NCI-H1436 (cell line): Measurements from ENCODE around the gene POC1B.

ENCODE experiments used
- DNase-seq: peaks from one replicate; lab custom pipeline; 2025; lab: John Stamatoyannopoulos, UW

Gene POC1B

DNA sequence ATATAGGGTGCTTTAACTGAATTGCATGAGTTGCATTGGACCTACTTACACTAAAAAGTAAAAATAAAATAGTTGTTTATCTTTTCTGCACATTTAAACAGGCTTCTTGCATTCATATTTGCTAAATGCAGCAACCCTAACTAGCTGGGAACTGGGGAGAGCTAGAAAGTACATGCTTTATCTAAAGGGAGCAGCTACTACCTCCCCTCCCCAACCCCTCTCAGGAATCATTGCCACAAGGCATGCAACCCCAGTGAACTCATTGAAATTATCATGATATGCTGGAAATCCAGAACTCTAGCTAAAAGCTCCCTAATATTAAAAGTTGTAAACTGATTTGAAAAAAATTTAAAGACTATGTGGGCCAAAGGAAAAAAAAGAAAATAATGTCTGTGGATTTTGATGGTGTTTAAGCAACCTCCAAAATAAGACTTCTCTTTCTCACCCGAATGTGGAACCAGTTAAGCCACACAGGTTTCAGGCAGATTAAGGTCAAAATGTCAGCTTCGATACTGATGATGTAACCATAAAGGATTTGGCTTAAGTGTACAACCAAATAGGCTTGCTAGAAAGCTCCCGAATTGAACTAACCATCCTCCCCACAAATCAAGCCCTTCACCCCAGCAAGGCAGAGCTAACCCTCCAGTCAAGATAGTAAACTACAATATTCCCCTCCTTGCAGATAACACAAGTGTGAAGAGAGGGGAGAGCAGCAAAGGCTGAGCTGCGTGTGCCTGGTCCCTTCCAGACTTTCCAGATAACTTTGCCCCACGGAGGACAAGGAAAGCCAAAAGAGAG, 13.8 kb upstream of the POC1B start:
- DNase-seq, result no peak

DNA sequence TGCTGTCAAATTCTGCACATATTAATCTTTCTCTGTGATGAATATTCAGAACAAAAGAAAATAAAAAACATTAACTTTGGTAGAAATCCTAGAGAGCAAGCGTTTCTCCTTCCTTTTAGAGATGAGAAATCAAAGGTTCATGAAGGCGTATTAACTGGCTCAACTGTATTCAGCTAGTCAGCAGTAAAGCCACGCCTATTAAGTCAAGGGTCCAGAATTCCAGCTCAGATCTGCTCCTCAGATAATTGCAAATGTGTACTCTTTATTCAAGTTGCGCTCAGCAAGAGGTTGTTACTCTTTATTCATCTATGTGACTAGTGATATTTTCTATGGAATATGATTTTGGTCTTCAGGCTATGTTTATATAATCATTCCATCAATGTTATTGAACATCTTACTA, 13.1 kb upstream of the POC1B start:
- no peak for DNase-seq

DNA sequence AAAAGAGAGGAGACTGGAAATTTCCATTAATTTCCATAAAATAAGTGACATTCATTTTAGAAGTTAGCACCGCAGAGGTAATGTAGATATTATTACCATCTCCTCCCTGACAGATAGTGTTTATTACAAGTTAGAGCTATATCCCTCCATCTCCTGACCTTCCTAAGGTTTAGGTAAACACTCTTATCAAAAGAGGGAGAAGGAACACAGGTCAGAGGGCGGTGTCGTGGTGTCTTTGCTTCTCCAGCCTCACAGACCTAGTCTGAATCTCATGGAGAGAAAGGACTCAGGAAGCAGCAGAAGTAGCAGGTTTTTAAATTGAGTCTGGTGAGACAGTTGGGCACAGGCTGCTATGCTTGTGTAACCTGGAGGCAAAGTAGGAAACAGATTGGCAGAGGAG, 11.5 kb upstream of the POC1B start:
- no peak for DNase-seq

DNA sequence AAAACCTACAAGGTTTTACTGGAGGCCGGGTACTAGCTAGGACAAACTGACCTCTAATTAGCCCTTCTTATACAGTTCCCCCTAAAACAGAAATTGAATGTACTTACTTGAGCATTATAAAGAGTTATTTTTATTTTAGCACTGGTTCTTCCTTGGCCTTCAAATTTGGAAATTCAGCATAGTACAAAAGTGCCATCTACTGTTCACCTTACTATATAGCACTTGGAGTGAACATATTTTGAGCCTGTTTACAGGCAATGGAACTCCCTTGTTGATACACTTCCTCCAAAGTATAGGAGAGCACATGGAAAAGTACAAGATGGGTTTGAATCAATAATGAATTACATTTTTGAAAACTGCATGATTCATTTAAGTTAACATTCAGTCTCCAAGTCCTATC, 3.9 kb upstream of the POC1B start:
- peak; percentile 17 for DNase-seq

DNA sequence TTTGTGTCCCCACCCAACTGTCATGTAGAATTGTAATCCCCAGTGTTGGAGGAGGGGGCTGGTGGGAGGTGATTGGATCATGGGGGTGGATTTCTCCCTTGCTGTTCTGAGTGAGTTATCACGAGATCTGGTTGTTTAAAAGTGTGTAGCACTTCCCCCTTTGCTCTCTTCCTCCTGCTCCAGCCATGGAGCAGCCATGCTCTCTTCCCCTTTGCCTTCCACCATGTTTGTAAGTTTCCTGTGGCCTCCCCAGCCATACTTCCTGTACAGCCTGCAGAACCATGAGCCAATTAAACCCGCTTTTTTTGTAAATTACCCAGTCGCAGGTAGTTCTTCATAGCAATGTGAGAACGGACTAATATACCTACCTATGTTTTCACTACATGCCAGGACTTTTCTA, 2.6 kb upstream of the POC1B start:
- DNase-seq, result no peak

DNA sequence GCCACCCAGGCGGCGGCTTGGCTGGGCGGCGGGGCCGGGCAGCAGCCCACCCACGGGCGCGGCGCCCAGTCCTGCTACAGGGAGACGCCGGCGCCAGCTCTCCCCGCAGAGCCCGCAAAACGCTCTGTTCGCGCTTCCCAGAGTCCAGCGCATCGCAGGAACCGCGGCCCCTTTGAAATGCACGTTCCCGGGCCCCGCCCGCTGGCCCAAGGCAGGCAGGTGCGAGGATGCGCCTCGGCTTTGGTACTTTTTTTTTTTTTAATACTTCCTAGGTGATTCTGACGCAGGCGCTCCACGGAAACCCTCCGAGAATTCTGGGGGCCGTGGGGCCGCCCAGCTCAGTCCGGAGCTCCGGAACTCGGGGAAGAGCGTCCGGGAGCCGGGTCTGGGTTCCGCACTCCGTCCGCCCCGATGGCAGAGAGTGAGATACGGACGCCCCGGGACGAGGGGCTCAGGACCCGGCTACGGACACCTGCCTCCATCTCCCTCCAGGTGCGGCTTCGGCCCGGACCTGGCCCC, 483 bp downstream of the POC1B start:
- DNase-seq, result peak; percentile 16

DNA sequence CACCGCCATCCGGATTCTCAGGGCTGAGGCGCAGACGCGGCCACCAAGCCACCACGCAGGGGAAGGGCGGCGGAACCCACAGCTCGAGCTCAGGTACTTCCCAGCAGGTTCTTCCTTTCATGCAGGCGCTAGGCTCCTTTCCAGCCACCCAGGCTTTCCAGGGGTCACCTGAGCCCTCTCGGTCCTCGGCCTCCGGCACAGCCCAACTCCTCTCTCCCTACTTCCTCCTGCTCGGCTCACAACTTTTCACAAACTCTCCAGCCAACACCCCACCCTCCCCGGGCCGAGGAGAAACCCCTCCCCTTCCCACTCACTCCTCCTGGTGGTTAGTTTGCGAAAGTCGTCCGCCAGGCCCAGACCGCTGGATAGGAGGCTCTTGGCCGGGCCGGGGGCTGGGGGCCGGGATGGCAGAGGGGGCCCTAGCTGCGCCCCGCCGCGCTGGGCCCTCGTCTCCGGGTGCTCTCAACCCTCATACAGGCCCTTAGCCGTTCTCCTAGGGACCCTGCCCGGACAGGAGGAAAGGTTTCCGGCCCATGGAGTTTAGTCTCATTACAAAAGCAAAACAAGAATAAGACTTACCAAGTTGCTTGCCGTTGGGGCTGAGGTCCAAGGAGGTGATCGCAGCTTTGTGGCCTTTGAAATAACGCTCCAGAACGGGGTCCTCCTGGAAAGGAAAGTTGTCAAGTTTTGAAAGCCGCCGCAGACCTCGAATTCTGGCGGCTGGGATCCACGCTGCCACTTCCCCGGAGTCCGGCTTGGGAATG, 1.1 kb downstream of the POC1B start, which contains the start of gene GALNT4:
TSS of gene GALNT4 (minus strand) at position 256 of the 764 bp plus-strand sequence. CDS start at position 9, 247 bp downstream.
- peak; percentile 39 for DNase-seq

DNA sequence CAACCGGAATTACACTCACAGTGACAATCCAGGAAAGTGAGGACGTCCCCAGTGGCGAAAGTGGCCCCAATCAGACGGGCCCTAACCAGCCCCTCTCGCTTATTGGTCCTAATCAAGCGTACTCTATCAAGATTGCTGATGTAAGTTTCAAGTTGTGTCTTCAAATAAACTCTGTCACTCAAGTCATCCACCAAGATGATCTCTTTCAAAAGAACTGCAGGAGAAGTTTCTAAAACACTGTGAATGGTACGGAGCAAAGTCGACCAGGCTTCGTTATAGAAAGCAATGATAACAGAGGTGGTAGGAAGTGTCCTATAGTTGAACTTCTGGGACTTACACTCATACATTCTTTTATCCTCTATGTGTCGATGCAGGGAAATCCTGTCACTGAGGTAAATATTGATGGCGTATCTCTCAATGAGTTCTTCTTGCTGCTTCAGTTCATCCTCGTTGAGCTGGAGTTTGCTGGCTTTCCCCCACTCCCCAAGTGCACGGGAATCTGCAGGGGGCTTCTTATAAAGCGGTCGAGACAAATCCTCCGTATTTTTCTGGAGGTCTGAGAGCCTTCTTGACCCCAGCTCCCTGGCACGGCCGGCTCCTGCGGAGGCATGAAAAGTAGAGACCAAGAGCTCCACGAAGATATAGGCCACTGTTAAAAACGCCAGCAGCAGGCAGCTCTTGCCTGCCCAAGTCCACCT, 1.9 kb downstream of the POC1B start:
- no peak for DNase-seq

DNA sequence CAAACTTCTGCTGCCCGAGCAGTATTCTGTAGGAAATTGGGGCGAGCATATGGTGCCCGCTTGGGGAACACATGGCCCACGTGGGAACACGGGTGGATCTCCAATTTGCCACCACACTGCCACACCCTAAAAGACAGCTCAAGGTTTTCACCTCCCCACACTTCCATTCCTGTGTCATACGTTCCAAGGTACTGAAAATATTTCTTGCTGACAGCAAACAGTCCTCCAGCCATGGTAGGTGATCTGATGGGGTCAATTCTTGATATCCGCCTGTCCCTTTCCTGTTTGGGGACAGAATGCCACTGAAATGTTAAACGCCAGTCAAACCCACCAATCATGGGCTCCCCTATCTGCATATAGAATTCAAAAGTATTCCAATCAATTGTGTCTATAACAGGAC, 2.5 kb downstream of the POC1B start:
- DNase-seq, result no peak

DNA sequence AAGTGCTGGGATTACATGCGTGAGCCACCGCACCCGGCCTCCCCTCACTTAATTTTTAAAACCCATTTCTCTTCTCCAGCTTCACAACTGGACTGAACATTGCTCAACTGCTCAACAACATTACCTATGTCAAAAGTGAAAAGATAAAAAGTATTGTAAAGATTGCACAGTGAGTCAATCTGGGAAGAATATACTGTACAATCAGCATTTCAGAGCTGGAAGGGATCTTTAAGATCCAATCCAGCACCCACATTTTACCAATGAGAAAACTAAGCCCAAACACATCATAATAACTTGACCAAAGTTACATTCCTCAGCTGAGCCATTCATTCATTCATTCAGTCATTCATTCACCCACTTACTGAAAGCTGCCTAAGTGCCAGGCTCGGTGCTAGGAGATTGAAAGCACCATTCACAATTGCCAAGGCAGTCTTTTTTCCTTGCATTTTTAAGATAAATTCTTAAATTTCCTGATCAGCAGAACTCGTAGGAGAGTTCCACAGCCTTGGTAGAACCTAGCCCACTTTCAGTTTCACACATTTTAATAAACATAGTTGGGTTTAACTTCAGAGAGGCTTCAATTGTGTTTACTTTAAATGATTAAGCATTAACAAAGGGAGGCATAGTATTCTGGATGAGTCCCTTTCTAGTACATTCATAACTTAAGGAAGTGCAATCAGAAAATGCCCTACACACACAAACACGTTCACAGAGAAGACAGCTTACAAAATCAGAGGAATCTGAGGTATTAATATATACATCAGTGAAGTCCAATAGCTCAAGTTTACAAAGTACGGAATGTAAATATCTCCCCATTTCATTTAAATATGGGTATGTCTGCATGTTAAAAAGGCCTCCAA, 4.3 kb downstream of the POC1B start:
- DNase-seq, result no peak

DNA sequence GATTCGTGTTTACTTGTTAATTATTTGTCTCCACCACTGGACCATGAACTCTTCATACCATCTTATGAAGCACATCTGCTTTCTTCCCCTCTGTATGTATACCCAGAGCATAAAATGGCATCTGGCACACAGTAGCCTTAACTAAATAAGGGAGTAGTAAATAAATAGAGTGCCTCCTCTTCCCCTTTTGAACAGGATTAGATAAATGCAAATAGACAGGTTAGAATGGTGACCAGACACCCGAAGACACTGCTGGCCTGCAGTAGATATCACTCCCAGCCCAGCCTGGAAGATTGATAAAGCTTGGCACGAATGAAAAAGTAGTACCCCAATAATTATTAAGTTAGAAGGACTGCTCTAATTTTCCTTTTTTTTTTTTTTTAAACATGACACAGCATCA, 8.1 kb downstream of the POC1B start:
- DNase-seq, result no peak

DNA sequence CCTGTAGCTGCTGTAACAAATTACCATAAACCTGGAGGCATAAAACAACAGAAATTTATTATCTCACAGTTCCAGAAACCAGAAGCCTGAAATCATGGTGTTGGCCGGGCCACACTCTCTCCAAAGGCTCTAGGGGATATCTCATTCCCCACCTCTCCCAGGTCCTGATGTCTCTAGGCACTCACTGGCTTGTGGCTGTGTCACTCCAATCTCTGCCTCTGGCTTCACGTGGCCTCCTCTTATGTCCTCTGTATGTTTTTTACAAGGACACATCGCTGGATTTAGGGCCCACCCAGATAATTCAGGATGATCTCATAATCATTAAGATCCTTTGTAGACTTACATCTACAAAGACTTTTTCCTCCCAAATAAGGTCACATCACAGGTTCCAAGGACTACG, 9.2 kb downstream of the POC1B start:
- DNase-seq, result no peak

DNA sequence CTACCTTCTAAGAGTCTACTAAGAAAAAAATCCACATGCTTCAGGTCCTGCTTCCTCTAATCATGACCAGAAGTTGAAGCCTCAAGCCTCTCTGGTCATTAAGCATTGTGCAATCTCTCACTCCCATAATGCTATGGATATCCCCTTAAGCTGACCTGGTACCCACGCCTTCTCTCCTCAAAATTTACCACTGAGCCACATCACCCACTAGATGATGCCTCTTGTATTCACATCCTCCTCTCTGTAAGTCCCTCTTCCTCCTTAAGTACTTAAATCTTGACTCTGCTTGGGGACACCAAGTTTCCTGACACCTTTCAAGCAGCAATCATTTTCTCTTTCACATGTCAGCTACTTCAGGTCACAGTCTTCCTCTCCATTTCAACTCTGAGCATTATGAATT, 11.1 kb downstream of the POC1B start:
- DNase-seq, result no peak

DNA sequence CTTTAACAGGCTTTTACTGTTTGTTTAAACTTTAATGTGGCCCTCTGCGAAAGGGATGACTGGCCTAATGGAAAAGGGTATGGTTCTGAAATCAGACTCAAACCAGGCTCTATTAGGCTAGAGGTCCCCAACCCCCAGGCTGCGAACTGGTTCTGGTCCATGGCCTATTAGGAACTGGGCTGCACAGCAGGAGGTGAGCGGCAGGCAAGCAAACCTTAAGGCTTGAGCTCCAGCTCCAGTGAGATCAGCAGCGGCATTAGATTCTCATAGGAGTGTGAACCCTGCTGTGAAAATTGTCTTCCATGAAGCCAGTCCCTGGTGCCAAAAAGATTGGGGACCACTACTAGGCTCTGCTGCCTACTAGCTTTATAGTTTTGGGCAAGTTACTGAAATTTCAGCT, 12.3 kb downstream of the POC1B start:
- DNase-seq, result no peak

DNA sequence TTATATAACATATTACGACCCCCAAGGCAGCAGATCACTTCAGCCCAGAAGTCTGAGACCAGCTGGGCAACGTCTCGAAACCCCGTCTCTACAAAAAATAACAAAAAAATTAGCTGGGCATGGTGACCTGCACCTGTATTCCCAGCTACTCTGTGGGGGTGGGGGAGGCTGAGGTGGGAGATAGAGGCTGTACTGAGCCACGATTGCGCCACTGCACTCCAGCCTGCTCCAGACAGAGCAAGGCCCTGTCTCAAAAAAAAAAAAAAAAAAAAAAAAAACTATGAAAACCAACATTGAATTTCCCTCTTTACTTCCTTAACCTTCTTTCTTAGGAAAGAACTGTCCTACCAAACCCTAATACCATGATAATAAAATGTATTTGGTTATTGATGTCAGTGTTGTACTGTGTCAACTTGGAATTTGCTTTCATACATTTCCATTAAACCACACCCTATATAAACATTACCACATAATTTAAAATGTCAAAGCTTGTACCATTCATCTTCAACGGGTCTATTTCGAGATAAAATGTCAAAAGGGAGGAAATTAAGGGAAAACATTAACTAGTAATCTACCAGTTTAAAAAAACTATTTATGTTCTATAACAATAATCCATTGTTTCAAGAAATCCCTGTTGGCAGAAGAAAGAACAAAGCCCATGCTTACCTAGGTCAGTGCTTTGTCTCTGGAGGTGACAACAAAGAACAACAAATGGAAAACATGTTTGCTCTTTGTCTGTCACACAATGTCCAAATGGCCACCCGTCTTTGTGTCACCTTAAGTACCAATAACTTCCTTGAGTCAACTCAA, 18.6 kb downstream of the POC1B start:
- no peak for DNase-seq

DNA sequence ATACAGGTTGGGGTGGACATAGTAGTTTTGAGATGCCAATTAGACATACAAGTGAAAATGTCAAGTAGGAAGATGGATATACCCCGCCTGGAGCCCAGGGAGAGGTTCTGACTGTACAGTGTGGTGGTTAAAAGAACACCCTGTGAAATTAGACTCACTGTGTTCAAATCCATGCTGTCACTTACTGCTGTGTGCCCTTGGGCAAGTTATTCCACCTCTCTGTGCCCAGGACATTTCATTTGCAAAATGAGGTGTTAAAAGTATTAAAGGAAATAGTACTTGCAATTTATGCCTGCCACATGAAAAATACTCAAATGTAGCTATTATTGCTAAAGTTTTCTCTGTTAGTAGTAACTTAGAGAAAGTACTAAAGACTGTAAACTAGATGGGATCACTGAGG, 19.8 kb downstream of the POC1B start:
- DNase-seq, result no peak

DNA sequence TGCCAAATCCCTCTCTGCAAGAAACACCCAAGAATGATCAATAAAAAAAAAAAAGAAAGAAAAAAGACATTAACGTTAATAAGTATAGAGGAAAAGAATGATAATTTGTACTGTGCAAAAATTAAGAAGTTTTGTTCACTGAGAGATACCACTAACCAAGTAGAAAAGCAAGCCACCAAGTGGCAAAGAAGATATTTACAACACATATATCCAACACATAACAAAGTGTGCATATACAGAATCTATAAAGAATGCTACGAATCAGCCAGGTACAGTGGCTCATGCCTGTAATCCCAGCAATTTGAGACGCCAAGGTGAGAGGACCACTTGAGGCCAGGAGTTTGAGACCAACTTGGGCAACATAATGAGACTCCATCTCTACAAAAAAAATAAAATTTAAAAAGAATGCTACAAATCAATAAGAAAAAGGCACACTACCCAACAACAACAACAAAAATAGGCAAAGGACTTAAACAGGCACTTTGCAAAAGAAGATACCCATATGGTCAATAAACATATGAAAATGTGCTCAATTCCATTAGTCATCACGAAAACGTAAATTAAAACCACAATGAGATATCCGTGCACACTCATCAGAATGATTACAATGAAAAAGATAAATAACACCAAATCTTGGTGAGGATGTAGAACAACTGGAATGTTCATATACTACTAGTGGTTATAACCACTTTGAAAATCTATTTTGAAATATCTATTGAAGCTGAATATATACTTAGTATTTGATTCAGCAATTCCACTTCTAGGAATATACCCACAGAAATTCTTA, 21.1 kb downstream of the POC1B start:
- no peak for DNase-seq

DNA sequence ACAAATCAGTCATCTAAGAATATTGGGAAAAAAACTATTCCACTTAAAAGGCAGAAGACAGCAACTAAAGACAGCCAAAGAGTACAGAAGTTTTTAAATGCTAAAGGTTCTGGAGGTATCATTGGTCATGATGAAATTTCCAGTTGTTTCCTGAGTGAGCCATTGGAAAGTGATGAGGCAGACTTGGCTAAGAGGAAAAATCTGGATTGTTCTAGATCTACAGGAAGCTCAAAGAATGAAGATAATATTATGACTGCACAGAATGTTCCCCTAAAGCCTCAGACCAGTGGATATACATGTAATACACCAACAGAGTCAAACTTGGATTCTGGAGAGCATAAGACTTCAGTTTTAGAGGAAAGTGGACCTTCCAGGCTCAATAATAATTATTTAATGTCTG, 24.1 kb downstream of the POC1B start:
- DNase-seq, result no peak

DNA sequence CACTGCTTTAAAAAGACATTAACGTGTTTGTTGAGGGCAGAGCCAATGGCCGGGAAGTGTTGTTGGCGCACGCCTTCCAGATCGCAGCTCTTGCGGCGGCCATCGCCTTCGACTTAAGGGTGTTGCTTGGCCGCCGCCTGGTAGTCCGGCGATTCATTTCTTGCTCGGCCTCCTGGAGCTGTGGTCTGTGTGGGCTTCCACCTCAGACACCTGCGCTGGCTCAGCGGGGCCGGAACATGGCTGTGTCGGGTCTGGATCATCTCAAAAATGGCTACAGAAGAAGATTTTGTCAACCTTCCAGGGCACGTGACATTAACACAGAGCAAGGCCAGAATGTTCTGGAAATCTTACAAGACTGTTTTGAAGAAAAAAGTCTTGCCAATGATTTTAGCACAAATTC, 26.0 kb downstream of the POC1B start:
- DNase-seq, result no peak

DNA sequence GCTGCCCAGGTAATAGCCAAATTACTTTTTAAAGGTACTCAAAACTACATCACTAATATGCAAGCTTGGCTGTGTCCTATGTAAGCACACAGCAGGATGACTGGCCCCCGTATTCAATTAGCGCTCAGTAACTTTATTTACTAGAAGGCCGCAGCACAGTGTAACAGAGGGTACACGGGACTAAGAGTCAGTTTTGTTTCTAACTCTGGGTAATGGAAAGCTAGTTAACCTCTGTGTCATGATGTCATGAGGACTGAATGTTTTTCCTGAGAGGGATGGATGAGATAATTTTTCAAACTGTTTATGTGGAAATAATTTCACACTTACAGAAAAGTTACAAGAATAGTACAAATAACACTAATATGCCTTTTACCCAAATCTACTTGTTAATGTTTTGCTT, 28.4 kb downstream of the POC1B start:
- DNase-seq, result no peak
